Skeletal muscle cell (primary cell): ENCODE data around the gene MYOM3.
A peak's percentile ranks its signal among the peaks of the same experiment; 100 is the strongest.

Experiments used
- DNase-seq: peaks from one replicate; pipeline ENCODE4 v3.0.0-alpha.2; 2010; ENCODE audit warnings: low read depth
- H3K4me3 ChIP-seq: 2 replicates; pipeline ENCODE4 v1.5.1; 2011; ENCODE audit warnings: low read depth, mild to moderate bottlenecking, control low read depth, low read length, moderate library complexity

MYOM3 gene

GRCh38 chr1:24081190-24081589, 30.7 kb downstream of the MYOM3 start:
- no peak for DNase-seq

GRCh38 chr1:24080131-24080530, 31.8 kb downstream of the MYOM3 start:
- no peak for DNase-seq
- H3K4me3 ChIP-seq: no peak overlapping the region

More at GRCh38 chr1:24081190-24081589, 30.7 kb downstream of the MYOM3 start:
- no peak overlapping the region for H3K4me3 ChIP-seq

- no peak for DNase-seq
- no peak overlapping the region for H3K4me3 ChIP-seq
Measured at GRCh38 chr1:24077278-24077978, 34.5 kb downstream of the MYOM3 start.

- no peak overlapping the region for H3K4me3 ChIP-seq
- DNase-seq: no peak
Measured at GRCh38 chr1:24075946-24076345, 36.0 kb downstream of the MYOM3 start.

GRCh38 chr1:24075590-24075854, 36.4 kb downstream of the MYOM3 start:
- no peak overlapping the region for H3K4me3 ChIP-seq
- no peak for DNase-seq

- no peak overlapping the region for H3K4me3 ChIP-seq
- DNase-seq: no peak
Measured at GRCh38 chr1:24074817-24075589, 36.9 kb downstream of the MYOM3 start.

- no peak for DNase-seq
- no peak overlapping the region for H3K4me3 ChIP-seq
Measured at GRCh38 chr1:24074196-24074595, 37.7 kb downstream of the MYOM3 start.

GRCh38 chr1:24071941-24072340, 40.0 kb downstream of the MYOM3 start:
- no peak for DNase-seq
- H3K4me3 ChIP-seq: no peak overlapping the region

- H3K4me3 ChIP-seq: no peak overlapping the region
- DNase-seq: peak; percentile 25
Measured at GRCh38 chr1:24070821-24071393, 41.0 kb downstream of the MYOM3 start.

- H3K4me3 ChIP-seq: no peak overlapping the region
- DNase-seq: no peak
Measured at GRCh38 chr1:24069817-24070216, 42.1 kb downstream of the MYOM3 start.

- no peak overlapping the region for H3K4me3 ChIP-seq
- no peak for DNase-seq
Measured at GRCh38 chr1:24067978-24068377, 44.0 kb downstream of the MYOM3 start.

- DNase-seq: no peak
Measured at GRCh38 chr1:24065304-24065703, 46.6 kb downstream of the MYOM3 start.

GRCh38 chr1:24062221-24062620, 49.7 kb downstream of the MYOM3 start:
- no peak overlapping the region for H3K4me3 ChIP-seq

More at GRCh38 chr1:24065304-24065703, 46.6 kb downstream of the MYOM3 start:
- no peak overlapping the region for H3K4me3 ChIP-seq

GRCh38 chr1:24060482-24060881, 51.5 kb downstream of the MYOM3 start:
- H3K4me3 ChIP-seq: no peak overlapping the region
- DNase-seq: no peak

More at GRCh38 chr1:24062221-24062620, 49.7 kb downstream of the MYOM3 start:
- no peak for DNase-seq

- DNase-seq: no peak
- H3K4me3 ChIP-seq: no peak overlapping the region
Measured at GRCh38 chr1:24058671-24059455, 53.1 kb downstream of the MYOM3 start.

- DNase-seq: no peak
- no peak overlapping the region for H3K4me3 ChIP-seq
Measured at GRCh38 chr1:24057171-24057570, 54.8 kb downstream of the MYOM3 start.

GRCh38 chr1:24055681-24056080, 56.3 kb downstream of the MYOM3 start:
- H3K4me3 ChIP-seq: no peak overlapping the region
- no peak for DNase-seq

- DNase-seq: no peak
Measured at GRCh38 chr1:24052220-24052619, 59.7 kb downstream of the MYOM3 start.

GRCh38 chr1:24051206-24051945, 60.6 kb downstream of the MYOM3 start:
- no peak overlapping the region for H3K4me3 ChIP-seq
- DNase-seq: no peak

More at GRCh38 chr1:24052220-24052619, 59.7 kb downstream of the MYOM3 start:
- no peak overlapping the region for H3K4me3 ChIP-seq
